ENCODE data around the gene FCER2.

The FCER2 gene

DNA sequence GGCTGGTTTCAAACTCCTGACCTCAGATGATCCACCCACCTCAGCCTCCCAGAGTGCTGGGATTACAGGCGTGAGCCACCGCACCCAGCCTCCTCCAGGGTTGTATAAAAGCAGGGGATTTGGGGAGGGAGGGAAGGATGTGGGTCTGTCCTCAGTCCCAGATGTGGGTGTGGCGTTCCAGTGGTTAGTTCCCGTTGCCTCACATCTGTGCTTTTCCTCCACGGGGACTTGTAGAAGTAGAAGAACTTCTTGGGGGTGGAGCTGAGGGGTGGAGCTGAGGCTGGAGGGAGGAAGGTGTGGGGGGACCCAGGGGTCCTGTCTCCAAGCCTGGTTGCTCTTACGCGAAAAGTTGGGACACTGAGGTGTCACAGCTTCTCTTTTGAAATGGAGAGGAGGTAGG is 25.6 kb downstream of the FCER2 start:
- no peak for DNase-seq

DNA sequence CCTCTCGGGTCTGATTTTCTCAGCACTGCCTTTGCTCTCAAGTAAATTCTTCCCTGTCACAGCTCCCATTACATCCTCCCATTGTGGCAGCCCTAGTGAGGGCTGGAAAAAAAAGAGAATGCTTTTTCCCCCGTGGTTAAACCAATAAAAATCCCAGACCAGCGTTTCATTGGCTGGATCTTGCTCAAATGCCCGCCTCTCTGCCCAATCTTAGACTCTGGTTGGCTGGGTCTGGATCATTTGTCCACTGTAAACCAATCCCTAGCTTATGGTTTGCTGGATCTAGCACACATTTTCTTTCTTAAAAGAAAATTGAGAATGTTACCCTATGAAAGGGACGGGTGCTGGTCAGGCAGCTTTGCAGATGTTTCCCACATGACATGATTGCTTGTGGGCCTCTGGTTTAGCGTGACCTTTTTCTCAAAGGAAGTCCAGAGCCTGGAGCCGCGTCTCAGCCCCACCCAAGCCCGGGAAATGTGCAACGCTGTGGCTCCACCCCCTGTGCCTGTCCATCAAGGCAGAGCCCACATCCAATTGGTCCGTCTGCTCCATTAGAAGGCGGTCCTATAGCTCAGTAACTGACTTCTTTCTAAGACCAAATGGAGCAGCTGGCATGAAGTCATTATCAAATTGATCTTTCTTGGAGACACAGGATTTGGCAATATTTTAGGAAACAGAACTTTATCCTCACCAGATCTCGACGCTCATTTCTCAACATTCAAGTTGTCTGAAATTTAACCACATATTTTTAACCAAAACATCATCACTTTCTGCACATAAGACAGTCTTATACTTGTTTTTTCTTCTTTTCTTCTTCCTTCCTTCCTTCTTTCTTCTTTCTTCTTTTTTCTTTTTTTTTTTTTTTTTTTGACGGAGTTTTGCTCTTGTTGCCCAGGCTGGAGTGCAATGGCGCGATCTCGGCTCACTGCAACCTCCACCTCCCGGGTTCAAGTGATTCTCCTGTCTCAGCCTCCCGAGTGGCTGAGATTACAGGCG is 27.6 kb downstream of the FCER2 start:
- DNase-seq: peak; percentile 32

DNA sequence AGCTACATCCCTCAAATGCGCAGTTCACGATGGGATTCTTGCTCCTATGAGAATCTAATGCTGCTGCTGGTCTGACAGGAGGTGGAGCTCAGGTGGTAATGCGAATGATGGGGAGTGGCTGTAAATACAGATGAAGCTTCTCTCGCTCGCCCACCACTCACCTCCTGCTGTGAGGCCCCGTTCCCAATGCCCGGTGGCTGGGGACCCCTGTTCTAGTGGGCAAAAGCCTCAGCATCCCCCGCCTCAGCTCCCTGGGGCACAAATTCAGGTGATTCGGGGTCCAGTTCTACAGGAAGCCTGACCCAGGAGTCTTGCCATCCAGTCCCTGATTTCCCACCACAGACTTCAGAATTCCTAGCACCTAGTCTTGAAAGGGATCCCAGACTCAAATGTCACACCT is 29.4 kb downstream of the FCER2 start:
- DNase-seq: no peak

DNA sequence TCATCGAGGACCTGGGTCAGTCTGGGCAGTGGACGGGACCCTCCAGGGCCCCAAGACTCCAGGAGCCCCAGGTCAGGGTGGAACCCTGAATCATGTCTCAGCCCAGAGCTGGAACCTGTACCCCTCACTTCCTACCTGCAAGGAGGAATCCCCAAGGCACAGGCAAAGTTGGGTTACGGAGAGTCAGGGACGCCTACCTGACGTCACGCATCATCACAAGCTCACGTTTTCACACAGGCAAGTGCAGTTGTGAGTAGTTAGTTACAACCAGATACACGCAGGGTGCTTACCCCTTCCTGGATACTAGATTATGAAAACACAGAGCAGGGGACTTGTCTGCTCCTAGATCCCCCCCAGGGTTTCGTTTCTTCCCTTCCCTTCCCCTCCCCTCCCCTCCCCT is 31.1 kb downstream of the FCER2 start:
- DNase-seq: no peak

DNA sequence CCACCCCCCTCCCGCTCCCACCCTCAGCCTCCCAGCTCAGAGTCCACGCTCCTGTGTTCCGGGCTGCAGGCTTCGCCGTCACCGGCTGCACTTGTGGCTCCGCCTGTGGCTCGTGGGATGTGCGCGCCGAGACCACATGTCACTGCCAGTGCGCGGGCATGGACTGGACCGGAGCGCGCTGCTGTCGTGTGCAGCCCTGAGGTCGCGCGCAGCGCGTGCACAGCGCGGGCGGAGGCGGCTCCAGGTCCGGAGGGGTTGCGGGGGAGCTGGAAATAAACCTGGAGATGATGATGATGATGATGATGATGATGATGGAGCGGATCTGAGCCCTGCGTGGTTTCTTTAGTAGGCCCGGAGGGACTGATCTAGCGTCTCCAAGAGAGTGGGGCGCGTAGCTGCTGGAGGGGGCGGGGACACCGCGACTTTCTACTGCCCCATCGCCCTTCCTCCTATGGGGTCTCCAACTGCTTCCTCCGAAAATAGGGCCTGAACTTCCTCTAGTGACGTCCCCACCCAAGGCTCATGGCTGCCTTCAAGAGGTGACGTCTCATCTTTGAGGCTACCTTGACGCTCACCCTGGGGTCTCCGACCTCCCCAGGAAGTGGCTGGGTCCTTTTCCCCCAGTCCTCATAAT is 31.7 kb downstream of the FCER2 start:
- DNase-seq: no peak

DNA sequence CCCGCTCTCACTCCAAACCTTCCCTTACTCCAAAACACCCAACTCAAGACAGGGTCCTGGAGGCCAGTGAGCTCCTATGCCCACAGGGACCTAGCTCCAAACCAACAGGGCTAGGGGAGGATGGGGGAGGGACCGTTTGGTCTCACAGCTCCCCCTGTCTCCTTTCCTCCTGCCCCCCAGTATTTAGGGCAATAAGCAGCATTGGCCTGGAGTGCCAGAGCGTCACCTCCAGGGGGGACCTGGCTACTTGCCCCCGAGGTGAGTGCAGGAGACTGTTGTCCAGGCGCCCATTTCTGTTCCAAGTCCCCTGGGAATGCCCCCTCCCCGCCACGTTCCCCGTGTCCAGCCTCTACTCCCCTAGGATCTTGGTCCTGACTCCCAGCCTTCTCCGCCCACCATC is 32.3 kb downstream of the FCER2 start:
- no peak for DNase-seq

DNA sequence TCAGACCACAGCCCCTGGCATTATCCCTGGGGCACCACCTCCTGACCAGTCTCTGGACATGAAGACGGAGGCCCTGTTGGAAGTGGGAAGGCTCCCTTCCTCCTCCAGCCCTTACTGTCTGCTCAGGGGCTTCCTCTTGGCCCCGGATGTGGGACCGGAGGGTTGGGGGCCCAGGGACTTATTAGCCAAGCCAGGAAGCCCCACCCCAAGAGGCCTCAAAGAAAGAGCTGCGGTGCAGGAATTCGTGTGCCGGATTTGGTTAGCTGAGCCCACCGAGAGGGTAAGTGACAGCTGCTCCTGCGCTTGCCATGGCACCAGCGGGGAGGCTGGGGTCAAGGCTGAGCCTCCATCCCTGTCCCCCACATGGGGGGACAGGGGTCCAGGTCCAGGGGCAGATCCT is 33.1 kb downstream of the FCER2 start, which contains the start of gene RETN:
Gene RETN (plus strand): TSS at position 208 of the 400 bp plus-strand sequence. CDS start 278 bp downstream, outside the sequence.
- no peak for DNase-seq

DNA sequence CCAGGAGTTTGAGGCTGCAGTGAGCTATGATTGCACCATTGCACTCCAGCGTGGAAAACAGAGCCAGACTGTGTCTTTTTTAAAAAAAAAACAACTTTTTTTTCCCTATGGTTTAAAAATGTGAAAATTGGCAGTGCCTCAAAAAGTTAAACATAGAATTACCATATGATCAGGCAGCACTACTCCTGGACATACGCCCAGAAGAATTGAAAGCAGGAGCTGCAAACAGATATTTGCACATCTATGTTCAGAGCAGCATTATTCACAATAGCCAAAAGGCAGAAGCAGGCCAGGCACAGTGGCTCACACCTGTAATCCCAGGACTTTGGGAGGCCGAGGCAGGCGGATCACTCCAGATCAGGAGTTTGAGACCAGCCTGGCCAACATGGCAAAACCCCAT is 36.9 kb downstream of the FCER2 start:
- DNase-seq: no peak

DNA sequence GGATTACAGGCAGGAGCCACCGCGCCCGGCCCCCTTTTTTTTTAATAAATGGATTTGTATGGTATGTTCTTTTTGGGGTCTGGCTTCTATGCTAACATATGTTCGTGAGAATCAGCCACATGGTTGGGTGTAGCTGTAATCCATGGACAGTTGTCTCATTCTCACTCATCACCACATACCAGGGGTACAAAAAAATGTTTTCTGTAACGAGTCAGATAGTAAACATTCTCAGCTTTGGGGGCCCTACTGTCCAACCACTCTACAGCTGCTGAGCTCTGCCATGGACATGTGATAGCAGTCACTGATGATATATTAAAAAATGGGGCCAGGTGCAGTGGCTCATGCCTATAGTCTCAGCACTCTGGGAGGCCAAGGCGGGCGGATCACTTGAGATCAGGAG is 38.2 kb downstream of the FCER2 start:
- no peak for DNase-seq

DNA sequence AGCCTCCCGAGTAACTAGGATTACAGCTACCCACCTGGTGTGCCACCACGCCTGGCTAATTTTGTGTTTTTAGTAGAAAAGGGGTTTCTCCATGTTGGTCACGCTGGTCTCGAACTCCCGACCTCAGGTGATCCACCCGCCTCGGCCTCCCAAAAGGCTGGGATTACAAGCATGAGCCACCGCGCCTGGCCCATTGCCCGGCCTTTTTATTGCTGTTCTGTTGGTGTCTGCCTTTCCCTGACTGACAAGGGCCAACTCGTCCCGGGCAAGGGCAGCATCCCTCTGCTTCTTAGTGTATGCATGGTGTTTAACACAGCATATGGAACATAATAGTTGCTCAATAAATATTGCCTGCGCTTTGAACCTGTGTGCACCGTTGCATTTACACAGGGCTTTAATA is 39.3 kb downstream of the FCER2 start:
- no peak for DNase-seq

DNA sequence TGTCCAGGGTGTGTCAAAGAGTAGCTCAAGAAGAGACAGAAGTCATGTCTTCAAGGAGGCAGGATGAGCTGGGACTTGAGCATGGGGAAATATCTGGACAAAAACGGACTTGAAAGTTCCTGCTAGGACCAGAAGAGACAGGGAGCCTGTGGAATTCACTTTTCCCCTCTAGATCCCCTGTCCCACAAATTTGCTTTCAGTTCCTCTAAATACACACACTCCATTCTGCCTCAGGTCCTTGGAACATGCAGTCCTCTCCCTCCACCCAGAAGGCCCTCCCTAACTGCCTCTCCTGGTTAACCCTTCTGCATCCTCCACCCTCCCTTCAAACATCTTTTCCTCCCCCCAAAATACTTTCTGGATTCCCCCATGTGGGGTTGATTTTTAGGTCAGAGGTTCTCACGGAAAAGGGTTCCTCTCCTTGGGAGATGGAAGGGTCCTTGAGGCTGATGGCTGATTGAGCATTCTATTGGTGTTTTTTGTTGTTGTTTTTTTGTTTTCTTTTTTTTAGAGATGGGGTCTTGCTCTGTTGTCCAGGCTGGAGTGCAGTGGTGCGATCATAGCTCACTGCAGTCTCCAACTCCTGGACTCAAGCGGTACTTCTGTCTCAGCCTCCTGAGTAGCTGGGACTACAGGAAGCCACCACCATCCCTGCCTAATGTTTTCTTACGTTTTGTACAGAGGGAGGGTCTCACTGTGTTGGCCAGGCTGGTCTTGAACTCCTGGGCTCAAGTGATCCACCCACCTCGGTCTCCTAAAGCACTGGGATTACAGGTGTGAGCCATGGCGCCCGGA is 40.0 kb downstream of the FCER2 start:
- DNase-seq: no peak

DNA sequence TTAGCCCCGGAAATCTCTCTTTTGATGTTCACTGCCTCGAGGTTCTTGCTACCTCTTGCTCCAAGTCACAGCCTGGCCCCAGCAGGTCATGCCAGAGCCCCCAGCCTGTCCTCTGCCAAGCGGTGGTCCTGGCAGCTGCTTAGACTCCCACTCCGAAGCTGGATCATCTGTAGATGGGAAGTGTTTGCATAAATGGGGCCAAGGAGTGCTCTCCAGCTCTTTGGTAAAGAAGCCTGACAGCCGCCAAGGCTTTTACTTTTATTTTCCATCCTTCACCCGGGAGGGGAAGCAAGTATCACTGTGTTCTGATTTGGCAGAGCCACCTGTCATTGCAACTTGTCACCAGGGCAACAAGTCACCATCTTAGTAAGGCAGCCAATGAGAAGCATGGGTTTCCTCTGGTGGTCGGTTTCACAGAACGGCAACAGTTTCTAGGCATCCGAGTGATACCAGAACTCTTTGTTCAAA is 43.7 kb downstream of the FCER2 start:
- DNase-seq: no peak

DNA sequence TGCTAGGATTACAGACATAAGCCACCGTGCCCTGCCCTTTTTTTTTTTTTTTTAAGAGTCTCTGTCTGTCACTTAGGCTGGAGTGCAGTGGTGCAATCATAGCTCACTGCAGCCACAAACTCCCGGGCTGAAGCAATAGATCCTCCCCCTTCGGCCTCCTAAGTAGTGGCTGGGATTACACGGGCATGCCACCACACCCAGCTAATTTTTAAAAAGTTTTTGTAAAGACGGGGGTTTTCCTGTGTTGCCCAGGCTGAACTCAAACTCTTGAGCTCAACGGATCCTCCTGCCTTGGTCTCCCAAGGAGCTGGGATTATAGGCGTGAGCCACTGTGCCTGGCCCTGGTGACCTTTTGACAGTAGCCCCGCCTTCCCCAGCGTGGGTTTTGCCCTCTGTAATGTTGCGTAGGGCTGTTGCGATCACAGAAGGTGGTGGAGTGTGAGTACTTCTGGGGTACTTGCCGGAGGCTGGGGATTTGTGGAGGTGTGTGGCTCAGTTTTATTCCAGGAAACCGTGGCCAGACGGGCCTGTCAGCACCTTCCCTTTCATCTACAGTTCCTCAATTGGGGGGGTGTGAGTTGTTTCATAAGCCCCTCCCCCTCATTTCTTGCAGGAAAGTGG is 44.7 kb downstream of the FCER2 start:
- no peak for DNase-seq

DNA sequence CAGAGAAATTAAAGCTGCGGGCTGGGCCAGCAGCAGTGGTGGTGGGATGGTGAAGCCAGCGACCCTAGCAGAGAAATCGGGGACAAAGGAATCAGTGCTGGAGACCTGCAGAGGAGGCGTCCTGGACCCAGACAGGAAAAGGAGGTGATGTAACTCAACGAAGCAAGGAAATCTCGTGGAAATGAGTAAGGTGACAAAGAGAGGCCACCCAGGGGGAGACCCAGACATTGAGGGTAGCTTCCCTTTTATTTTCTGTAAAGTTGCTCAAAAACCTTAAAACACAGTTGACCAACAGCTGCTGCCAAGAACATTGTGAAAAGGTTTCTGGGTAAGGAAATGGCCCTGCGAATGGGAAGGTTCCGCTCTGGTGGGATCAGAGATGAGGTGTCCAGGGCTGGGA is 46.4 kb downstream of the FCER2 start:
- DNase-seq: no peak

DNA sequence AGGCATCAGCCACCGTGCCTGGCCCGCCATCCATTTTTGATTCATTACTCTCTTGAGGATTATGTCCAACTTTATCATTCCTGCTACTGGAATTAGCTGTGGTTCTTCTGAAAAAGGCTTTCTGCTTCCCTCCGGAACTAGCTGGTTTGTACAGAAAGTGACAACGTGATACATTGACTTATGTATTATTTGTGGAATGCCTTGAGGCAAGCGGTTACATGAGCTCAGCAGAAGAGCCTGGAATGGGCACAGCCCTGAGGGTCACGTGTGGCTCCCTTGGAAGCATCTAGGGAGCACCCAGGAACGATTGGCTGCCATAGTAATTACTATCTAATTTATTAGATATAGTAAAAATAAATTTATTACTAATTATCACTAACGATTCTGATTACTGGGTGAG is 47.5 kb downstream of the FCER2 start:
- no peak for DNase-seq

DNA sequence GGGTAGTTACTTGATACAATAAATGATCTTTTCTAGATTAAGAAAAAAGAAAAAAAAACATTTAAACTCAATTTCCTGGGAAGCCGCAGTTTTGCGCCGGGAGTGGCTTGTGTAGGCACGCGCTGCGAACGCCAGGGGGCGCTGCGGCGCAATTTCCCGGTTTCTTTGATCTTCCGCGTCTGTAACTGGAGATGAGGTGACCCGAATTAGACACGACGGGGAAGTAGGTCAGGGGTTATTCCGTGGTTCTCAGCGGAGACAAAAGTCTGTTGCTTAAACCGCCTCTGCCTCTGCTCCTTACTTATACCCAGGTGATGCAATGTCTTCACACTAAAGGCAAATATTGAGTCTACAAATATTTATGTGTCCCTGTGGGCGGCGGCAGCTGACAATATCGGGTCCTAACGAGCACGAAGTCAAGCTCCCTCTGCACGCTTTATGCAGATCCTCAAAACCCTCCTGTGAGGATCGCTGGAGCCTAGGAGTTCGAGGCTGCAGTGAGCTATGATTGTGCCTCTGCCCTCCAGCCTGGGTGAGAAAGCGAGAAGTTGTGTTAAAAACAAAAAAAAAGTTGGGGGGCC is 49.8 kb downstream of the FCER2 start:
- peak; percentile 85 for DNase-seq

DNA sequence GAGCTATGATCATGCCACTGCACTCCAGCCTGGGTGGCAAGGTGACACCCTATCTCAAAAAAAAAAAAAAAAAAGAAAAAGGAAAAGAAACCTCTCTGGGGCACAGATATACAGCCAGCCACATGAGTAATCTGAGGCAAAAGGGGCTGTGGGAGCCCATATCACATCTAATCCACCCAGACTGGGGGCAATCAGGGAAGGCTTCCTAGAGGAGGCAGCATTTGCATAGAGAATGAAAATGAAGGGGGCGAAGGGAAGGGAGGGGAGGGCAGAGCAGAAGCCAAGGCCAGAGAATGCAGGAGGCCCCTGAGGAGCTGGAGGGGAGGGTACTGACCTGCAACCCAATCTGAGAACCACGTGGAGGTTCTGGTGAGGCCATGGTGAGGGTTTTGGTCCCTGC is 51.8 kb downstream of the FCER2 start:
- DNase-seq: no peak

DNA sequence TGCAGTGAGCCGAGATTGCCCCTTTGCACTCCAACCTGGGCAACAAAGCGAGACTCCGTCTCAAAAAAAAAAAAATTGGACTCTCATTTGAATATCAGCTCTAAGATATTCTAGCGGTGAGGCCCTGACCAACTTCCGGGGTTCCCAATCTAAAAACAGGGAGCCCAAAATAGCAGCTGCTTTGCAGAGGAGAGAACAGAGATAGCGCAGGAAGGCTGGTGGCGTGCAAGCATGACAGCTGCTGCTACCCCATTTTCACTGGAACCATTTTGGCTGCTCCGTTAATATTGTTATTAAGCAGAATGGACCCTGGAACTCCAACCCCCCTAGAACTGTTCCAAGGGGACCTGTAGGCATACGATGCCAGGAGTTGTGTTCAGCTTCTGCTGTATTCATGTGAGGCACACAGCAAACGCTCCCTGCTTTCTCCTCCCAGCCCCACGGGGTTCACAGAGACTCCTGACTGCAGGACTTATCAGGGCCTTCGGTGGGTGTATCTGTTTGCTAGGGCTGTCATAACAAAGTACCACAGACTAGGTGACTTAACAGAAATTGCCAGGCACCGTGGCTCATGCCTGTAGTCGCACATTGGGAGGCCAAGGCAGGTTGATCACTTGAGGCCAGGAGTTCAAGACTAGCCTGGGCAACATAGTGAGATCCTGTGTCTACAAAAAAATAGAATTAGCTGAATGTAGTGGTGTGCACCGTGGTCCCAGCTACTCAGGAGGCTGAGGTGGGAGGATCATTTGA is 53.5 kb downstream of the FCER2 start:
- DNase-seq: no peak

DNA sequence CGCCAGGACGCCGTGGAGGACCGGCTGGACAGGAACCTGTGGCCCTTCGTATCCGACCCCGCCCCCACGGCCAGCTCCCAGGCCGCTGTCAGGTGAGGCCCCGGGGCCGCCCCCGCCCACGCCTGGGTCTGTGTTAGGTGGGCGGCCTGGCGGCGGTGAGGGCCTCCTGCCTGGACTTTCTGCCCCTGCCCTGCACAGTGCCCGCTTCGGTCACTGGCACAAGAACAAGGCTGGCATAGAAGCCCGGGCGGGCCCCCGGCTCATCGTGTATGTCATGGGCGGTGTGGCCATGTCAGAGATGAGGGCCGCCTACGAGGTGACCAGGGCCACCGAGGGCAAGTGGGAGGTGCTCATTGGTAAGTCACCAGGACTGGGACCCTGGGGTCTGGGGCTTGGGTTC is 54.8 kb downstream of the FCER2 start:
- DNase-seq: no peak

DNA sequence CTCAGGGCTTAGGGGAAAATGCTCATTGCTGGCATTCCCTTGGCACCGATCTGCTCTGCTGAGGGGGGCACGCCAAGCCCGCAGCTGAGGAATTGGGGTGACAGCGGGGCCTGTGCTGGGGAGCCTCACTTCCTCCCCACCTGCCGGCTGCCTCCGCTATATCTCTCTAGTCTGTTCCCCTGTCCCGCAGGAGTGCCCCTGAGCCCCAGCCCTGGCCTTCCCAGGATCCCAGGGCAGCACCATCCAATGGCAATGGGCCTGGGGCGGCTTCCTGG is 55.6 kb downstream of the FCER2 start:
- DNase-seq: no peak

DNA sequence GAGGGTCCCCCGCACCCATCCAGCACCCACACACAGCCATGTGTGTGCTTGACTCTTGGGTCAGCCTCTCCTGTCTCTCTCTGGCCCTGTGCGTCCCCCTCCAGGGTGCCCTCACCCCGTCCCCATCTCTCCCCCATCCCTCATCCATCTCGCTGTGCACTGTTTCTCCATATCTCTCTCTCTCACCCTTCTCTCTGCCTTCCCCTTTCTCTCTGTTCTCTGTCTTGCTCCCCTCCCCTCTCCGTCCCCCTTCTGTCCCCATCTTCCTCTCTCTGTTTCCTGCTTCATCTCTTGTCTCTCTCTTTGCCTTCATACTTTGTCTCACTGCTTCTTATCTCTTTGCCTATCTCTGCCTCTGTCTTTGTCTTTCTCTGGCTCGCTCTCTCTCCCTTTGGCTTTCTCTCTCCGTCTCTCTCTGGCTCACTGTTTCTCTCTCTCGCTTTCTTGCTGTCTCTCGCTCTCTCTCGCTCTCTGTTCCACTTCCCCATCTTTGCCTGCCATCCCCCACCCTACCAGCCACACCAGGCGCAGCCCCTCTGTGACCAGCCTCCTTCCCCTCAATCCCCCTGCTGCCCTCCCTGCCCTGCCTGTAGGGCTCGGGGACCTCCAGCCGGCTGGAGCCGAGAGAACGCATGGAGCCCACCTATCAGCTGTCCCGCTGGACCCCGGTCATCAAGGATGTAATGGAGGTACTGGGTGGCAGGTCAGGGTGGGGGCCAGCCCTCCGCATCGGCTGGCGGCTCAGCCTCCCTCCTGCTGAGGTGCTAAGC is 56.1 kb downstream of the FCER2 start:
- DNase-seq: no peak
